ENCODE results near the gene NIT2. TPM values are rescaled to one million over a fixed set of nuclear protein-coding genes. Genes with fewer than 3 reads are reported as not detected.
"Not testable (repeated sequence)": the region's sequence is repeated elsewhere in the genome, so short reads cannot be mapped to it uniquely, and the experiment has no call there.

Gene NIT2, protein sequence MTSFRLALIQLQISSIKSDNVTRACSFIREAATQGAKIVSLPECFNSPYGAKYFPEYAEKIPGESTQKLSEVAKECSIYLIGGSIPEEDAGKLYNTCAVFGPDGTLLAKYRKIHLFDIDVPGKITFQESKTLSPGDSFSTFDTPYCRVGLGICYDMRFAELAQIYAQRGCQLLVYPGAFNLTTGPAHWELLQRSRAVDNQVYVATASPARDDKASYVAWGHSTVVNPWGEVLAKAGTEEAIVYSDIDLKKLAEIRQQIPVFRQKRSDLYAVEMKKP
- total RNA-seq = 16.7 TPM

DNA sequence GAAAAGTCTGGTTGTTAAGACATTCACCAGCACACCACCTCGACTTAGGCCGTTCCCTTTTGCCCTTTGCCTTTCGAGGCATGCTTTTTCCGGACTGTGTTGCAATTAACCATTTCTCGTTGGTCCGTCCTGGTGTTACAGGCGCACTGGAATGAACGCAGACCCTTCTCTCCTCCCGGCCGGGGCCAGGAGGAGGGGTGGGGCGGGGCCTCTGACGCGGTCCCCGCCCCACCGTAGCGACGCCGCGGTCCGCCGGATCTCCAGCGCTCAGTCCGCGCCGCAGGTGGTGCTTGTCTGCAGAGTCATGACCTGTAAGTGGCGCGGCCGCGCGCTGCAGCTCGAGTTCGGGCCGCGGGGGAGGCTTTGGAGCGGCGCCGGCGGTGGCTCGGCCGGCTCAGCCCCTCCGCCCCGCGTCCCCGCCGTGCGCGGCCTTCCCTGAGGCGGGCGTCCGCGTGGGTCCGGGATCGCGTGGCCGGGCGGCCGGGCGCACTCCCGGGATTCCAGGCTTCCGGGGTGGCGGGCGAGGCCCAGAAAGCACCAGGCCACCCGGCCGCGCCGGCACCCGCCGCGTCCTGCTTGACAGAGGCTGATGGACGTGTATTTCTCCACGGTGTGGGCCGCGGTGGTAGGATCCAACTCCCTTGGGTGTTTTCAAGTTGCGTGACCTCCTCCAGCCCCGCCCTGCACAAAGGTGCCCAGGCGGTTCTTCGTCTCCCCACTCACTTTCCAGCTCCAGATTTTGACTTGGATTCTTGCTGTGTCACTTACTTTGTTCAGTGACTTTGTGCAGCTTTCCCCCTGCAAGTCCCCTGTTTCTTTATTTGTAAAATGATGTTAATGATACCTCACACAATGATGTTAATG lies at the start of gene NIT2:
TSS of gene NIT2 (plus strand) at position 270 of the 864 bp plus-strand sequence. CDS start at position 305, 35 bp downstream.
- DNase-seq = peak; percentile 70

DNA sequence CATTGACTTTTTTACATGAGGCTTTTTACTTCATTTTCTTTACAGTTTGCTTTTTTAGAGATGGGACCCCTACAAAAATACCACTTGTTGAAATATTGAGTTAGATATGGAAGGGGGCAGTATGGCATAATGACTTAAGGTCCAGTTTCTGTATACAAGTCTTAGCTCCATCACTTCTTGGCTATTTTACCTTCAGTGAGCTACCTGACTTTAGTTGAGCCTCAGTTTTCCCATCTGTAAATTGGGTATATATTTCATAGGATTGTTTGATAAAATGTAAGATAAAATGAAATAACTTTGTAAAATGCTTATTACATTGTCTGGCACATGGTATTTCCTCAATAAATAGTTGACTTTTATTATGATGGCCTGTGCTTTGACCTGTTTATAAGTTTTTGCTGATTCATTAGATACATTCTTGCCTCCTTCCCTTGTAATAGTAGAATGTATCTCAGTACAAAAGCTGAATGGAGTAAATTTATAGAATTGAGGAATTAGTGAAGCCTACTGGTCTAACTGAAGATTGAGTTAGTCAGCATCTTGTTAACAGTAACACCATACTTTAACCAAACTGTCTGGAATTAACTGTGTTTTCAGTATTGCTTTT lies 46.2 kb upstream of the NIT2 start:
- DNase-seq = no peak

DNA sequence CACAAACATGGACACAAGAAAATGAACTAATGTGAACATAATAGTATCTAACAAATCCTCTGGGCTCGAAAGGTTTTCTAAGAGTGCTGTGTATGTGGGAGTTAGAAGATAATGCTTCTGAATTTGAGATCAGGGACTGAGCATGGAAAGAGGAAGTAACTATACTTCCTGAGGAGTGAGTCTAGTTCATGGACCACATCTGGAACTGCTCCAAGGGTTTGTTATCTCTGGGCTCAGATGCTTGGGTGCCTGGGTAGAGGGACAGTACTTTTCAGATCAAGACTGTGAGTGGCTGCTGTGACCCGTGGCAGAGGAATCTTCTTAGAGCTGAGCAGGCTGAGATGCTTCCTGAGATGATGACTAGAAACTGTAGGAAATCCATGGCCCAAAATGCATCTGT lies 45.2 kb upstream of the NIT2 start:
- no peak for DNase-seq

DNA sequence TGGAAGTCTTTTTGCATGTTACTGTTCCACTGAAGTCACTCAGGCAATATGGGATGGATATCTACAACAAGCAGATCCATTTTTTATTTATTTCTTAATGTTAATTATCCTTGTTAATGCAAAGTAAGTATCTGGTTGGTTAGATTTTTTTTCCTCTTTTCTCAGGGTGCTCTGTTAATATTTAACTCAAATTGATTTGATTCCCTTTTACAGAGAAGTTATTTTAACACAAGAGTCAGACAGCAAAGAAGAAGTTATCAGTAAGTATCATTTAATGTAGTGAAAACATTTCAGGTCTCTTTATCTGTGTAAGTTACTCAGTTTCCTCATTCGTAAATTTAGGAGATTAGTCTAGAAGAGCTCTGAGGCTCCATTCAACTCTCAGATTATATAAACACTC lies 39.5 kb upstream of the NIT2 start:
- no peak for DNase-seq

DNA sequence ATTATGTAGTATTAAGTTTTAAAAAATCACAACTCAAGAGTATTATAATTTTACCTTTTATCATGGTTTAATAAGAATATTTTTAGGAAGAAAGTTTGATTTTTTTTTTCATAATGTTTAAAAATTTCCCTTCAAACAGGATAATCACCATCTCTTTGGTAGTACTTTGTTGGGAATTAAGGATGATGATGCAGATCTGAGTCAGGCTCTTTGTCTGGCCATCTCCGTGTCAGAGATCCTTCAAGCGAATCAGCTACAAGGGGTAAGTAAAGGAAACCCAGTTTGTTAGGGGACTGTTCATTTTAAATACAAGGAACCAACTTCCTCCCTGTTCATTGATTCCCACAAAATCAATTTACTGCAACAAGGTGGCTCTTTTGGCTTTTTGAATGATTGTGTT lies 36.8 kb upstream of the NIT2 start:
- no peak for DNase-seq

DNA sequence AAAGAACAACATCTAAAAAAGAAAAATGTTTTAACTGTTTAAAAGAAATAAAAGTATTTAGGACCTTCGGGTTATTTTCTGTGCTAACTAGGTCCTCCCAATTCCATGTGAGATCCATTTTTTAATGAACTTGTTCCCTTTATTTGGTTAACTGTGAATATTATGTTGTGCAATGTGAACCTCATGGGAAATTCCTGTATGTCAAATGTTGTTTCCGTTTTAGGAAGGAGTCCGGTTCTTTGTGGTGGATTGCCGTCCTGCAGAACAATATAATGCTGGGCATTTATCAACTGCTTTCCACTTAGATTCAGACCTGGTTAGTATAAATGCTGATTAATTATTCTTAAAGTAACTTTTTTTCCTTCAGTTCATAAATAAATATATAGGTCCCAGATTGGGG lies 35.5 kb upstream of the NIT2 start:
- DNase-seq = no peak

DNA sequence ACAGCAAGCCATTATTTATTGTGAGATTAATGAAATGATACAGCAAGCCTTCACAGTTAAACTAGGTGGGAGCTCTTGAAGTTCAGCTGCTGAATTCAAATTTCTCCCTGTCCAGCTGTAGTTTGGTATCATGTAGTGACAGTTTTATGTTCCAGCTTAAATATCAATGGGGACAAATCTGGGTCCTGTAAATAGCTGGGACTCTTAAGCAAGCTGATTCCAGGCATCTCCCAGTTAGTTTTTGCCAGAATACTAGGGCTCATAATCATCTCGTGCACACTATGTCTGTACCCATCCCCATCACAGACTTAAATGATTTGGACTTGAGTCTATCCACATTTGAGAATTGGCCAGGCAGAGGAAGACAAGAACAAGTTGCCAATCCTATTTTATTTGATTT lies 27.9 kb upstream of the NIT2 start:
- DNase-seq = no peak

DNA sequence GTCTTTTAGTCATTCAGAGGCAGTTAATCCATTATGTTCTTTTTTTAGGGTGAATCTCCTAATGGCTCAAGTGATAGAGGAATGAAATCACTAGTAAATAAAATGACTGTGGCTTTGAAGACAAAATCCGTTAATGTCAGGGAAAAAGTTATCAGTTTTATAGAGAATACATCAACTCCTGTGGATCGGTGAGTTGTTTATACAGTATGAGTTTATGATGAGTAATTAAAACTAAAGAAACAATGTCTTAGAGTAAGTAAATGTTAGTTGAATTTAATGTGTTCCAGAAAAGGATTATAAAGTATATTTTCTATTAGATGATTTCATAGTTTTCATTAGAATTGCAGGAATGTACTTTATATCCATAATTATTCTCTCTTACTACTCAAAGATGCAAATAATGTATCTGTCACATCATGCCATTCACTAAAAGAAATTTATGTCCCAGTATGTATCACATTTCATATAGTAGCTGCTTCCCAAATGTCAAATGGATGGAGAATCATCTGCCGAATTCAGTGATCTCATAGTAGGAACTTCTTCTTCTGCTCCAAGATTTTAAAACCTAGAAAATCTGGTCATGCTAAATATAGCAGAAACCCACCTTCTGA lies 24.1 kb upstream of the NIT2 start:
- DNase-seq = no peak

DNA sequence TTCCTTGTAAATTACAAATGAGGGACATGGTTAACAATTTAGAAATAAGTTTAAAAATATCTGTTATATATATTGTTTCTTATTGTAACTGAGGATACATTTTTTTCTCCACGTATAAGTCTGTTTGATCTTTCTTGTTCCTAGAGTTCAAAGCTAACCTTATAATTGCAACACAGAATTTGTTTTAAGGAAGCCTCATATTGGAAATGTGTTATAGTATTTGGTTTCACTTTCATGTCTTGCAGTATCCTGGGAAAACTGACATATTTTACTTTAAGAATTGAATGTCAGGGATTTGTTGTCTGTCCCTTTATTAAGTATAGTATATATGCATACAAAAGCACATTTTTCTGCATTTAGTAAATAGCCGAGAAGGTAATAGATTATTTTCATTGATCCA lies 23.5 kb upstream of the NIT2 start:
- no peak for DNase-seq

DNA sequence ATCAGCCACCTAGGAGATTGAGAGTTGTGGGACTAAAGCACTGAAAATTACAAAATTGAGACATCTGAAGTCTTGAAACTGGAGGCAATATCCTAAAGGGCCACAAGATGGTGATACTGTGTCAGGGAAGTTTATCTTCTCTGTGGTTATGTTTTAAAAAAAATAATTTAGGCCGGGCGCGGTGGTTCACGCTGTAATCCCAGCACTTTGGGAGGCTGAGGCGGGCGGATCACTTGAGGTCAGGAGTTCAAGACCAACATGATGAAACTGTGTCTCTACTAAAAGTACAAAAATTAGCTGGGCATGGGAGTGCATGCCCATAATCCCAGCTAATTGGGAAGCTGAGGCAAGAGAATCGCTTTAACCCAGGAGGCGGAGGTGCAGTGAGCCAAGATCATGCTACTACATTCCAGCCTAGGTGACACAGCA lies 17.9 kb upstream of the NIT2 start:
- DNase-seq = peak; percentile 2

DNA sequence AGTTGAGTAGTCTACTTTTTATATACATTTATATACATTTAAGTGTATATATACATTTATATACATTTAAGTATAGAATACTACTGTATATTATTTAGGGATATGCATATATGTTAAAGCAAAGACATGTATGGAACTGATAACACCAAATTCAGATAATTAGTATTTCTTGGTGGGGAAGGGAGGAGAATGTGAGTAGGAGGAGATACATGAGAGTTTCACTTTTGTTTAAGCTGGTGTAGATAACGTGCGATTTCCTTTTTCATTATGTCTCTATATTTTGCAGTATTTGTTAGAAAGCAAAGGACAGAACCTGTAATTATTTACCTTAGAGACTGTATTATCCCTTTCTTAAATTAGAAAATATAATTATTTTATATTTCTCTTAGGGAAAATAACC lies 16.6 kb upstream of the NIT2 start:
- DNase-seq = no peak

DNA sequence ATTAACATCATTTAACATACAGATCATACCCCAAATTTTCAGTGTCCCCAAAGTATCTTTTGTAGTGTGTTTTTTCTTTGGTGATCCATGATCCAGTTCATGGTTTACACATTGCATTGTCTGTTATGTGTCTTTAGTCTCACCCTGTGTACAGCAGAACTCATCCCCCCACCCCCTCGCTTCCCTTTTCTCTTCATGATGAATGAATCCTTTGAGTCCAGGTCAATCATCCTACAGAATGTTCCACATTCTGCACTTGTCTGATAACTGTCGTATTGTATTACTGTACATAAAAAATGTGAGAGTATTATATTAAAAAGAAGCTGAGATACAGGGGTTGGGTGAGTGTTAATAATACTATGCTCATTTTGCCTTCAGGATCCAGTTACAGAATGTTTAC lies 14.6 kb upstream of the NIT2 start:
- DNase-seq = no peak

DNA sequence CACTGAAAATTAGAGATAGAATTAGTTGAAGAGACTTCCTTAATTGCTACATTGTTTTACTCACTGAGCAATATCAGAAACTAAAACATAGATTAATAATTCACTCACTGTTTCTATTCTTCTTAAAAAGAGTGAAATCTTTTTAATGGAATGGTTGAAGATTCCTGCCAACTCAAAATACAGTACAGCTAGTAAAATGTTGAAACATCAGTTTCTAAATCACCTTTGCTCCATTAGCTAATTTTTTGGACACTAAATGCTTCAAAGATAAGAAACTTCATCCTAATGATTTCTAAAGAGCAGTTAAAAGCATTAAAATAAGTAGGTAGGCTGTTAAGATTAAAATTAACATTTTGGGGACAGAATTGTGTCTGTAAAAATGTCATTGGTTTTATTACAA lies 10.5 kb upstream of the NIT2 start:
- DNase-seq = no peak

DNA sequence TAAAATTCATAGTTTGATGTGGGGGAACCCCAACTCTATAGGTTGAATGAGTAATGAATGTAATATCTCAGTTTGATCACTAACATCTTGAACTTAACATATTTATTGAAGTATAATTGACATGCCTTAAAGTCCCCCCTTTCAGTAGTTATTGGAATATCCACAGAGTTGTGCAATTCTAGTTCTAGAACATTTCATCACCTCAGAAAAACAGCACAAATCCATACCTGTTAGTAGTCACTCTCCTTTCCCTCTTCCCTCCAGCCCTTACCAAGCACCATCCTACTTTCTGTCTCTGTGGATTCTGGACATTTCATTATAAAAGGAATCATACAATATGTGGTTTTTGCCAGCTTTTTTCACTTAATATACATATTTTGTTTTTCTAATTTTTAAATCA lies 8.7 kb upstream of the NIT2 start:
- DNase-seq = no peak

DNA sequence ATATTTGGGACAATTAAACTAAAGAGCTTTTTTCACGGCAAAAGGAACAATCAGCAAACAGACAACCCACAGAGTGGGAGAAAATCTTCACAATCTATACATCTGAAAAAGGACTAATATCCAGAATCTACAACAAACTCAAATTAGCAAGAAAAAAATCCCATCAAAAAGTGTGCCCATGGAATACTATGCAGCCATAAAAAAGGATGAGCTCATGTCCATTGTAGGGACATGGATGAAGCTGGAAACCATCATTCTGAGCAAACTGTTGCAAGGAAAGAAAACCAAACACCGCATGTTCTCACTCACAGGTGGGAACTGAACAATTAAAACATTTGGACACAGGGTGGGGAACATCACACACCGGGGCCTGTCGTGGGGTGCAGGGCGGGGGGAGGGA lies 7.2 kb upstream of the NIT2 start:
- not testable (repeated sequence) for DNase-seq

DNA sequence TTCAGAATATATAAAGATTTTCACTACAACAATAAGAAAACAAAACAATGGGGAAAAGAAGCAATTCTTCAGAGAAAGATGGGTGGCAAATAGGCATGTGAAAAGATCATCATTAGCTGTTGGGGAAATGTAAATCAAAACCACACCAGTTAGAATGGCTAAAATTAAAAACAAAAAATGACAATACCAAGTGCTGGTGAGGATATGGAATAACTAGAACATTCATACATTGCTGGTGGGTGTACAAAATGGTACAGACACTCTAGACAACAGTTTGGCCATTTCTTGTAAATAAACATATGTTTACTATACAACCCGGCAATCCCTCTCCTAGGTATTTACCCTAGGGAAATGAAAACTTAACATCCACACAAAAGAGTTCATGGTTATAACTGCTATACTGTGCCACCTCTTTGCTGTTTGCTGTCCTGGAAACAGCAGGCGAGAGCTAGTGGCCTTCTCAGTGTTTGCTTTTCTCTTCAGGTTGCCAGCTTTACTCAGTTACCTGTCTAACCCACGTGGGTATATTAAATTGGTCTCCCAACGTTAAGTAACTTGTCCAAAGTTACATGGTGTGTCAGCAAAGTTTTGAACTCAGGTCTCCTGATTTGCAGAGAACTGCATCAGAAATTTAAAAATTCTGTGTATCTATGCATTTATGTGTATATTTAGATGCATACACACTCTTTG lies 4.6 kb upstream of the NIT2 start:
- no peak for DNase-seq

DNA sequence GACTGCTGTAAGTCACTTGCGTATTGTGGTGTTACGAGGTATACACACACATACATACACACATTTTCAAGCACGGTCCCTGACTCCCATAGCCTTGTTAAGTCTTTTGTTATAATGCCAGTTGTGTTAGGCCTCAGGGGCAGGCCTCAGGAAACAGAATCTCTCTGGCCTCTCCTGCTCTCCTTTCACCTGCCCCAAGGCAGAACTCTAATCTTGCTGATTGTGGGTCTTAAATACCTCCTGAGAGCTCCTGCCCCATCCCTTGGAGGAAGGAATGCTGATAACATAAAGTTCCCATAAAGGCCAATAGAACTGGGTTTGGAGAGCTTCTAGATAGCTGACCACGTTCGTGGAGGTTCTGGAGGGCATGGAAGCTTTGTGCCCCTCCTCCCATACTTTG lies 3.9 kb upstream of the NIT2 start:
- no peak for DNase-seq

DNA sequence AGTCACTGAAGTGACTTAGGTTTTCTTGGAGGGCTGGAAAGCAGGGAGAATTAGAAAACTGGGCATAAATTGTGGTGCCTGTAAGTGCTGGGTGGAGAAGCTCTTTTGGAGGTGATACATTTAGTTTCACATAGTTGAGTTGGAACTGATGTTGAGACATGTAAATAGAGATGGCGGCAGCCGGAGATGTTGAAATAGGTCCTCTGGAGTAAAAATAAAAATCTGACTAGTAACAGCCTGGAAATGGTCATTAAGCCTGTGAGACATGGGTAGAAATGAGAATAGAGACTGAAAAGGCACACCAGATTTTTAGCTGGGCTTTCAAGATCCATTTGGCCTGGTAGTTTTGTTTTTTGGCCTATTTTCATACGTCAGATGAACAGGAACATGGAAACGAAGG lies 2.9 kb upstream of the NIT2 start:
- DNase-seq = no peak

DNA sequence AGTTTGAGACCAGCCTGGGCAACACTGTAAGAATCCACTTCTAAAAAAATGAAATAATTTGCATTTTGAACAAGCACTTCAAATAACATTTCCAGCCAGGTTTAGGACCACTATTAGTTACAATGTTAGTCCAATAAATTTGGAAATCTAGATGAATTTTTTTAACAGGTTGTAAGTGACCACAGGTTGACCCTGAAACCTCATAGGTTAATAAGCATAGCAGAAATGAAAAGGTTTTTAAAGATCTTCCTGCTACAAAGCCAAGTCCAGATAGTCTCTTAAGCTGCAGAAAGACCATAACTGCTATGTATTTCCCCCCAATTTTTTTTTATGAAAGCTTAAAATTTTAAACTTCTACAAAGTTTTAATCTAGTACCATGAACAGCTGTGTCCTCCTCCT lies 1.5 kb upstream of the NIT2 start:
- no peak for DNase-seq

DNA sequence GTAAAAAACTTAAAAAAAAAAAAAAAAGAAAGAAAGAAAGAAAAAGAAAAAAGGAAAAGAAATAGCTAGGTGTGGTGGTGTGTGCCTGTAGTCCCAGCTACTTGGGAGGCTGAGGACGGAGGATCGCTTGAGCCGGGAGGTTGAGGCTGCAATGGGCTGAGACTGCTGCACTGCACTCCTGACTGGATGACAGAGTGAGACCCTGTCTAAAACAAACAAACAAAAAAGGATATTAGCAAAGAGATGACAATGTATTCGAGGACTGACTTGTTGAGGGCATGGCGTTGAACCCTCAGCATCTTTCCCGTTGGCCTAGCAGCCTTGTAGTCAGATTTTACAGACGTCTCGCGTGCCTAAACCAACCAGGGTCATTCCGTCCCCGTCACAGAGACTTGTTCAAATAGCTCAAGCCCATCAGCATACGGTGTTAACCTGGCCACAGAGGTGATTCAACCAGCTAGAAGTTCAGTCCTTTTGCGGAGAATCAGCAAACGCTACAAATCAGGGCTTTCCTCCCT lies 528 bp upstream of the NIT2 start:
- DNase-seq = no peak

DNA sequence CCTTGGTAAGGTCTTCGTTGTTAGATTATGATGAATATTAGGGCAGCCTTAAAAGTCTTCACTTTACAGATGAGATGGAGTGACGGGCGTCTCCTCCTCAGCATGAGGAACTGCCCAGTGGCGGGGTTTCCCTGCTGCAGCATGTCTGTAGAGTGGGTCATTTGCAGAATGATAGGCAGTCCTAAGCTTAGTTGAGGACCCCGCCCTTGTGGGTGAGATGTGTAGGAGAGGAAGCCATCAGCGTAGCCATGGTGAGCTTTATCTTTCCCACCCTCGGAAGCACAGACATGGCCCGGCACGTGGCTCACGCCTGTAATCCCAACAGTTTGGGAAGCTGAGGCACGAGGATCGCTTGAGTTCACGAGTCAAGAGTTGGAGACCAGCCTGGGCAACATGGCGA lies 877 bp downstream of the NIT2 start:
- peak; percentile 7 for DNase-seq

DNA sequence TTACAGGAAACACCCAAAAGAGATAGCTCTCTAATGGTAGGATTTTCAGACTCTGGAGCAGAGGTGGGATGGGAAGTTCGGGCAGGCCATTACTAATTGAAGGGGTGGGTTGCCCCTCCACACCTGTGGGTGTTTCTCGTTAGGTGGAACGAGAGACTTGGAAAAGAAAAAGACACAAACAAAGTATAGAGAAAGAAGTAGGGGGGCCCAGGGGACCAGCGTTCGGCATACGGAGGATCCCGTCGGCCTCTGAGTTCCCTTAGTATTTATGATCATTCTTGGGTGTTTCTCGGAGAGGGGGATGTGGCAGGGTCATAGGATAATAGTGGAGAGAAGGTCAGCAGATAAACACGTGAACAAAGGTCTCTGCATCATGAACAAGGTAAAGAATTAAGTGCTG lies 1.7 kb downstream of the NIT2 start:
- not testable (repeated sequence) for DNase-seq

Measured in occipital lobe (tissue), 2 donors.